Endothelial cell of hepatic sinusoid (primary cell): Measurements from ENCODE around the gene PARD3B.

Experiments used
- in situ Hi-C: cut with HindIII; loops from 2 replicates; pipeline ENCODE4 v1.10.0; 2017; ENCODE audit warnings: low sequenced_read_pairs

PARD3B gene

GRCh38 chr2:204749319-204749718 lies 204.0 kb downstream of the PARD3B start:
- in situ Hi-C loops: no loop called here

- in situ Hi-C loops: no loop called here
These were observed 205.1 kb downstream of the PARD3B start for GRCh38 chr2:204750389-204750788.

GRCh38 chr2:204751472-204751871 lies 206.2 kb downstream of the PARD3B start:
- in situ Hi-C loops: no loop called here

GRCh38 chr2:204753841-204754240 lies 208.6 kb downstream of the PARD3B start:
- in situ Hi-C loops: no loop called here

GRCh38 chr2:204754898-204755297 lies 209.6 kb downstream of the PARD3B start:
- in situ Hi-C loops: no loop called here

GRCh38 chr2:204763974-204764703 lies 218.9 kb downstream of the PARD3B start:
- in situ Hi-C loops: no loop called here

- in situ Hi-C loops: no loop called here
These were observed 225.5 kb downstream of the PARD3B start for GRCh38 chr2:204770735-204771134.

- in situ Hi-C loops: no loop called here
These were observed 226.4 kb downstream of the PARD3B start for GRCh38 chr2:204771721-204772120.

GRCh38 chr2:204772546-204772945 lies 227.3 kb downstream of the PARD3B start:
- in situ Hi-C loops: no loop called here

GRCh38 chr2:204775766-204776165 lies 230.5 kb downstream of the PARD3B start:
- in situ Hi-C loops: loop anchor here (5.0 kb wide), 1 partner anchor 77 kb away; no protein-coding TSS in a partner anchor

GRCh38 chr2:204776781-204777559 lies 231.7 kb downstream of the PARD3B start:
- in situ Hi-C loops: loop anchor here (5.0 kb wide), 1 partner anchor 75 kb away; no protein-coding TSS in a partner anchor

GRCh38 chr2:204779771-204780170 lies 234.5 kb downstream of the PARD3B start:
- in situ Hi-C loops: loop anchor here (5.0 kb wide), 1 partner anchor 73 kb away; no protein-coding TSS in a partner anchor

GRCh38 chr2:204781941-204782340 lies 236.7 kb downstream of the PARD3B start:
- in situ Hi-C loops: no loop called here

GRCh38 chr2:204790076-204790475 lies 244.8 kb downstream of the PARD3B start:
- in situ Hi-C loops: no loop called here

- in situ Hi-C loops: no loop called here
These were observed 246.0 kb downstream of the PARD3B start for GRCh38 chr2:204791230-204791629.

- in situ Hi-C loops: no loop called here
These were observed 249.3 kb downstream of the PARD3B start for GRCh38 chr2:204794624-204795023.

- in situ Hi-C loops: no loop called here
These were observed 249.9 kb downstream of the PARD3B start for GRCh38 chr2:204795156-204795555.

- in situ Hi-C loops: no loop called here
These were observed 251.3 kb downstream of the PARD3B start for GRCh38 chr2:204796581-204796980.

GRCh38 chr2:204799791-204800190 lies 254.5 kb downstream of the PARD3B start:
- in situ Hi-C loops: no loop called here

- in situ Hi-C loops: no loop called here
These were observed 263.2 kb downstream of the PARD3B start for GRCh38 chr2:204808494-204808893.

GRCh38 chr2:204824751-204825453 lies 279.6 kb downstream of the PARD3B start:
- in situ Hi-C loops: no loop called here
